Liver (tissue), 9 donors: ENCODE data around the gene VDR. TPM values are rescaled to one million over a fixed set of nuclear protein-coding genes. Genes with fewer than 3 reads are reported as not detected.

Experiments used
- DNase-seq: peaks from one replicate; pipeline ENCODE4 v3.0.0-alpha.2; 2017; ENCODE audit warnings: low spot score
- H3K27ac ChIP-seq, 2 donors: one replicate each; pipeline ENCODE4 v1.7.0; 2013; ENCODE audit warnings: inconsistent platforms in 2 of 2, low read length in 2 of 2, control low read depth in 1 of 2, low read depth in 1 of 2, mild to moderate bottlenecking in 1 of 2
- H3K27me3 ChIP-seq, 4 donors: one replicate each; pipeline versions ENCODE4 v1.6.1 to v1.7.0; 2013; ENCODE audit warnings: low read length in 3 of 4, inconsistent platforms in 1 of 4, mild to moderate bottlenecking in 1 of 4, moderate library complexity in 1 of 4; ENCODE audit not compliant: control insufficient read depth in 4 of 4, insufficient read depth in 4 of 4
- H3K36me3 ChIP-seq, 4 donors: one replicate each; pipeline versions ENCODE4 v1.6.1 to v1.7.0; 2013; ENCODE audit warnings: low read length in 3 of 4, mild to moderate bottlenecking in 3 of 4, low read depth in 1 of 4, moderate library complexity in 1 of 4; ENCODE audit not compliant: control insufficient read depth in 4 of 4, insufficient read depth in 3 of 4
- H3K4me1 ChIP-seq, 4 donors: one replicate each; pipeline versions ENCODE4 v1.6.1 to v1.7.0; 2013; ENCODE audit warnings: low read length in 3 of 4, mild to moderate bottlenecking in 3 of 4, moderate library complexity in 1 of 4; ENCODE audit not compliant: control insufficient read depth in 4 of 4, insufficient read depth in 4 of 4
- H3K4me3 ChIP-seq, 3 donors: one replicate each; pipeline versions ENCODE4 v1.6.1 to v1.7.0; 2013; ENCODE audit warnings: low read length in 3 of 3, control low read depth in 1 of 3, low read depth in 1 of 3, mild to moderate bottlenecking in 1 of 3
- H3K9ac ChIP-seq, 2 donors: one replicate each; pipeline ENCODE4 v1.7.0; 2013; ENCODE audit warnings: low read length in 2 of 2, mild to moderate bottlenecking in 2 of 2, moderate library complexity in 2 of 2, control low read depth in 1 of 2, low read depth in 1 of 2
- H3K9me3 ChIP-seq, 4 donors: one replicate each; pipeline versions ENCODE4 v1.6.1 to v1.7.0; 2013; ENCODE audit warnings: low read length in 3 of 4; ENCODE audit not compliant: control insufficient read depth in 4 of 4
- ATF3 ChIP-seq: IDR thresholded peaks from 2 replicates; pipeline ENCODE4 v1.6.1; 2016; ENCODE audit warnings: antibody characterized with exemption
- CTCF ChIP-seq: fragments of 150-350 bp; IDR thresholded peaks from 2 replicates; pipeline ENCODE4 v1.5.1; 2017; ENCODE audit warnings: improper control_type of control experiment, low read depth, low read length; ENCODE audit not compliant: missing input control
- EGR1 ChIP-seq, 2 donors: IDR thresholded peaks; 2 replicates each; pipeline ENCODE4 v1.6.1; 2016 to 2018; ENCODE audit warnings: antibody characterized with exemption in 2 of 2, low read depth in 2 of 2
- FOXA1 ChIP-seq: IDR thresholded peaks from 2 replicates; pipeline ENCODE4 v1.6.1; 2016; ENCODE audit warnings: antibody characterized with exemption
- GABPA ChIP-seq, 2 donors: IDR thresholded peaks in 1 of 2; conservative IDR thresholded peaks in 1 of 2; 2 replicates each; pipeline ENCODE4 v1.6.1; 2016; ENCODE audit warnings: antibody characterized with exemption in 2 of 2, mild to moderate bottlenecking in 1 of 2, moderate library complexity in 1 of 2
- HNF4A ChIP-seq, 2 donors: conservative IDR thresholded peaks; 2 replicates each; pipeline ENCODE4 v1.6.1; 2016; ENCODE audit warnings: antibody characterized with exemption in 2 of 2, mild to moderate bottlenecking in 2 of 2
- HNF4G ChIP-seq: IDR thresholded peaks from 2 replicates; pipeline ENCODE4 v1.6.1; 2016; ENCODE audit warnings: antibody characterized with exemption
- JUND ChIP-seq, 2 donors: IDR thresholded peaks; 2 replicates each; pipeline ENCODE4 v1.6.1; 2016; ENCODE audit warnings: antibody characterized with exemption in 2 of 2
- MAX ChIP-seq: IDR thresholded peaks from 2 replicates; pipeline ENCODE4 v1.6.1; 2016; ENCODE audit warnings: antibody characterized with exemption
- NR2F2 ChIP-seq: IDR thresholded peaks from 2 replicates; pipeline ENCODE4 v1.6.1; 2016; ENCODE audit warnings: antibody characterized with exemption
- RAD21 ChIP-seq, 2 donors: IDR thresholded peaks; 2 replicates each; pipeline ENCODE4 v1.6.1; 2016; ENCODE audit warnings: antibody characterized with exemption in 2 of 2, mild to moderate bottlenecking in 2 of 2
- RXRA ChIP-seq, 2 donors: IDR thresholded peaks; 2 replicates each; pipeline ENCODE4 v1.6.1; 2017 to 2018; ENCODE audit warnings: antibody characterized with exemption in 2 of 2, mild to moderate bottlenecking in 1 of 2
- SP1 ChIP-seq: IDR thresholded peaks from 2 replicates; pipeline ENCODE4 v1.6.1; 2018; ENCODE audit warnings: antibody characterized with exemption, mild to moderate bottlenecking
- TAF1 ChIP-seq: conservative IDR thresholded peaks from 2 replicates; pipeline ENCODE4 v1.6.1; 2016; ENCODE audit warnings: antibody characterized with exemption, mild to moderate bottlenecking
- YY1 ChIP-seq: IDR thresholded peaks from 2 replicates; pipeline ENCODE4 v1.6.1; 2016; ENCODE audit warnings: antibody characterized with exemption, mild to moderate bottlenecking
- ZBTB33 ChIP-seq: IDR thresholded peaks from 2 replicates; pipeline ENCODE4 v1.6.1; 2016; ENCODE audit warnings: antibody characterized with exemption
- WGBS: extraction: QIAGEN DNeasy Blood & Tissue Kit; methylation state at CpG from one replicate; pipeline ENCODE4 v1.1.7; 2013; 5-methylcytosine and 5-hydroxymethylcytosine counted together
- polyA plus RNA-seq, 2 donors: library from polyadenylated mRNA; stranded (reverse) in 1 of 2; unstranded in 1 of 2; fragments of 200-250 nt in 1 of 2; fragments of >200 nt in 1 of 2; fragmentation: Nextera tagmentation in 1 of 2; extraction: Ambion mirVana in 1 of 2; gene quantifications; one replicate each; pipeline versions ENCODE4 v1.2.1 to v1.2.3, GENCODE V29; 2013 to 2015
- total RNA-seq, 2 donors: library from RNA; depleted of rRNA; stranded (reverse); fragments of >200 nt; gene quantifications; one replicate each; pipeline ENCODE4 v1.2.3, GENCODE V29; 2014
- donor health status: healthy.
- donor health status: healthy.
- donor health status: healthy.
- donor health status: healthy.
- donor health status: healthy.

VDR gene
- total and polyA plus RNA-seq, 4 donors = 0.25 to 0.47 (median 0.35) TPM

GRCh38 chr12:47832263-47832933 lies 72.4 kb downstream of the VDR start:
- H3K4me3 ChIP-seq = no peak overlapping the region
- H3K9me3 ChIP-seq = no peaks in the 10 kb centered on the region
- no peaks in the 10 kb centered on the region for H3K36me3 ChIP-seq
- no peak overlapping the region for H3K9ac ChIP-seq
- H3K27me3 ChIP-seq = no peaks in the 10 kb centered on the region
- 93% methylated on average over 13 of the region's 13 CpGs for WGBS
- no peak for TF ChIP-seq CTCF
- no peak for TF ChIP-seq ZBTB33
- TF ChIP-seq JUND (IDR thresholded peaks at IDR 0.05) = no peak
- TF ChIP-seq RAD21 (IDR thresholded peaks at IDR 0.05) = no peak
- TF ChIP-seq HNF4G = no peak
- TF ChIP-seq GABPA (IDR thresholded peaks at IDR 0.05 in 1 of 2, conservative IDR thresholded peaks at IDR 0.05 in 1 of 2) = no peak
- no peak for TF ChIP-seq MAX
- no peak for TF ChIP-seq SP1
- TF ChIP-seq RXRA (IDR thresholded peaks at IDR 0.05) = no peak
- TF ChIP-seq TAF1 = no peak
- TF ChIP-seq NR2F2 = no peak
- no peak for TF ChIP-seq FOXA1
- no peak for TF ChIP-seq EGR1 (IDR thresholded peaks at IDR 0.05; ENCODE audit: low read depth in 2 of 2)
- TF ChIP-seq YY1 = no peak
- no peak overlapping the region for H3K27ac ChIP-seq
- peaks cover 0 to 4% (median 0%) of the 10 kb centered on the region in 4 donors for H3K4me1 ChIP-seq
- DNase-seq = no peak

- H3K27me3 ChIP-seq = no peaks in the 10 kb centered on the region
- no peak overlapping the region for H3K9ac ChIP-seq
- H3K36me3 ChIP-seq = no peaks in the 10 kb centered on the region
- H3K27ac ChIP-seq = peak overlapping the region in 1 of 2 donors; percentile 51
- no peak for DNase-seq
- WGBS = 81% methylated on average over 4 of the region's 4 CpGs
- no peaks in the 10 kb centered on the region for H3K9me3 ChIP-seq
- TF ChIP-seq YY1 (no peak), GABPA (IDR thresholded peaks at IDR 0.05 in 1 of 2, conservative IDR thresholded peaks at IDR 0.05 in 1 of 2) (no peak), HNF4A (conservative IDR thresholded peaks at IDR 0.05) (no peak), ATF3 (no peak), JUND (IDR thresholded peaks at IDR 0.05) (no peak)
- peaks cover 0 to 4% (median 0%) of the 10 kb centered on the region in 4 donors for H3K4me1 ChIP-seq
- H3K4me3 ChIP-seq = no peak overlapping the region
These were observed 75.2 kb downstream of the VDR start for GRCh38 chr12:47829584-47829983.
